DND-41 (cell line): ENCODE measurements around the gene AFF1.
"Not testable (repeated sequence)": the region's sequence is repeated elsewhere in the genome, so short reads cannot be mapped to it uniquely, and the experiment has no call there.

Experiments
- CTCF ChIP-seq: IDR thresholded peaks from 2 replicates; pipeline ENCODE4 v1.5.1; 2012; ENCODE audit warnings: borderline replicate concordance, low read length, moderate library complexity, mild to moderate bottlenecking; ENCODE audit not compliant: poor library complexity, severe bottlenecking; ENCODE audit errors: extremely low read depth
- EZH2 ChIP-seq: IDR thresholded peaks from 3 replicates; pipeline ENCODE4 v1.6.1; 2012; ENCODE audit warnings: borderline replicate concordance, low read depth, mild to moderate bottlenecking, moderate library complexity, low read length, inconsistent platforms; ENCODE audit not compliant: severe bottlenecking

- not testable (repeated sequence) for TF ChIP-seq CTCF, EZH2
Measured at GRCh38 chr4:87012954-87013308, 78.1 kb downstream of the AFF1 start.
